M059J (cell line): Measurements from ENCODE around the gene EEF1G. TPM values are rescaled to one million over a fixed set of nuclear protein-coding genes. Genes with fewer than 3 reads are reported as not detected.
A peak's percentile ranks its signal among the peaks of the same experiment; 100 is the strongest.
"Not testable (repeated sequence)": the region's sequence is repeated elsewhere in the genome, so short reads cannot be mapped to it uniquely, and the experiment has no call there.

Experiments
- DNase-seq: peaks from one replicate; pipeline ENCODE4 v3.0.0-alpha.2; 2012; ENCODE audit warnings: low read depth
- total RNA-seq: library from RNA; depleted of rRNA; stranded (reverse); fragments of >200 nt; shearing (Covaris generic); gene quantifications from 2 replicates; pipeline ENCODE4 v1.2.3, GENCODE V29; 2014

The EEF1G gene
- total RNA-seq, 1 experiment from 2014 or later = 974 TPM

DNA sequence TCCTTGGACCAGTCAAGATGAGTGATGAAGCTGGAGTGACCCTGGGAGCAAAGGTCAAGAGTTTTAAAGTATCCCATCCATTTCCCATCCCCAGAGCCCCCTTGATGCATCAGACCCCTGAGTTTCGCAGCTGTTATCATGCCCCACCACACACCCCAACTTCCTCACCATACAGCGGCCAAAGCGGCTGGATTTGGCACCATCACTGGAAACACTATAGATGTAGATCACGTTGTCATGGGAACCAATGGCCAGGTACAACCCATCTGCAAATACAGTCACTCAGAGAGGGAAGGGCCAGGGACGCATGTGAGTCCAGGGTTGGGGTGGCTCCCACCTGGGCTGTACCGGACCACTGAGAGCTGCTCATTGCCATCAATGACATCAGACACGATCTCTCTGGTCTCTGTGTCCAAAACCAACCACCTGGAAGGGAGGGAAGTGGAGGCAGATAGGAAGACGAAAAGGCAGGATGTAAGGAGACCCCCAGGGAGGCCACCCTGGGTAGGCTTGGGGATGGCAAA is 30.1 kb upstream of the EEF1G start:
- no peak for DNase-seq

DNA sequence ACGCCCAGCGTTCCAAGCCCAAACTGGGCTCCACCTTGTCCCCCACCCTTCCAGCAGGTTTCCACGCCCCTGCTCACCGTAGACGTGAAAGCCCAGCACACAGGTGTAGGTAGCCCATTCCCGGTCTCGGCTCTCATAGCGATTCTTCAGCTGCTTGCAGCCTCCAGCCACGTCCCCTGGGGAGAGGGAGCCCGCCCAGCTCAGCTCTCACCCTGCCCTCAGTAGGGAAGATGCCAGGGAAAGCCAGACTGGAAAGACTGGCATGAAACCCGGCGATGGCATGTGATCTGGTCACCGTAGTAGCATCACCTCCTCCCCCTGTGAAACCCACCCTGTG is 29.3 kb upstream of the EEF1G start:
- no peak for DNase-seq

DNA sequence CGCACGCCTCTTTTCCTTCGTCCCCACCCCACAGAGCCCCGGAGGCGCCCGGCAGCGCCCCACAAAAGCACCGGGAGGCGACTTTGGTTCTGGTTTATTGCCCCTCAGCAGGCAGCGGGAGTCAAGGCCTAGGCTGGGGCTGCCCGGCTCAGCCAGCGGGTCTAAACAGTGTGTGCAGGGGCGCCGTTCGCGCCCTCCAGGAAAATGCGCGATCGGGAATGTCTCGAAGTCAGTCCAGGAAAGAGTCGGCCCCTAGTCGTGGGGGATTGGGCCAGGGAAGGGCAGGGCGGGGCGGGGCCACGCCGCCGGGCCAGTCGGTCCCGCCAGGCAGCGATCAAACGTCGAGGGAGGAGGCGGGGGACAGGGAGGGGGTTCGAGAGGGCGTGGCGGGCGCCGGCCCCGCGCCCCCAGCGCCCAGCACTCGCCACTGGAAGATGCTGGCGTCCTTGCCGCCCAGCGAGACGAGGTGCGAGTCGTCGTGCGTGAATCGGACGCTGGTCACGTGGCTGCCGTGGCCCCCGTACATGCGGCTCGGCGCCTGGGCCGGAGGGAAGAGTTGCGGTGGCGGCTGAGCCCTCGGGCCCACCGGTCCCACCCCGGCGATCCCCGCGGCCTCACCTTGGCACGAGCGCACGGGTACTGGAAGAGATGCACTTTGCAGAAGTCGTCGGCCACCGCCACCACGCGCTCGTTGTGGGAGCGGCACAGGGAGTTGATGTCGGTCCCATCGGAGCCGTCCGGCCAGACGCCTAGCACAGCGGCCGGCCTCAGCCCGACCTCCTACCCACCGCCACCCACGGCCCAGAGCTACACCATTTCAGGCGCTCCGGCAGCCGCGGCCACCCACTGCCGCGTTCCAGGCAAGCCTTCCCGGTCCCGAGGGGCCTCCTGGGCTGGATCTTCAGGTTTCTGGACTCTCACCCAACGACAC is 28.7 kb upstream of the EEF1G start:
- no peak for DNase-seq

DNA sequence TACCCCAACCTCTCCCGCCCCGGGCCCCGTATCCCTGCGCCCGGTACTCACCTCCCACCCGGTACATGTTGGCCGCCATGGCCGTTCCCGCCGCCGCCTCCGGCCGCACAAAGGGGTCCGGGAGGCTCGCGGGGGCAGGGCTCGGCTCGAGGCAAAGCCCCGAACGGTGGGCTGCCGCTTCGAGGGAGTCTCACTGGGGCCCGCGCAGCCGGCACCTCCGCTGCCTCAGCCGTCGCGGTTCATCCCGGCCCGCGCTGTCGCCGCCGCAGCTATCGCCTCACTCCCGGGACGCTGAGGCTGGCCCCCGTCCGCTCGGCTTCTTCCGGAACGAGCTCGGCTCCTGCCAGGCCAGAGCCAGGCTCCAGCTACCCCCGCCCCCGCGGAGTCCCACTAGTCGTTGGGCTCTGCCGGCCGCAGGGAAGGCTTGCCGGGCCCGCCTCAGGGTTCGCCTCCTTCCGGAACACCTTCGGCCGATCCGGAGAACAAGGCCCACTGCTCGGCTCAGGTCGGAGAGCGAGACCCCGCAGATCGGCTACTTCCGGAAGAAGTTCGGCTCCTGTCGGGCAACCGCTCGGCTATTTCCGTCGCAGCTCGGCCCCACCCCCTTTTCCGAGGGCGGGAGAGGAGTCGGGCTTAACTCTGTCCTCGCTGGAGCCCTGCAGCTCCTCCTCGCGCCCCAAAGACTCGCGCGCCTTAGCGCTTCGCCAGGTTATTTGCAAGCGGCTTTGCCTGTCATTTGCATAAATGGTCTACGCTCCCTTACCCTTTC is 27.9 kb upstream of the EEF1G start, which contains the start of gene MTA2:
Gene MTA2, minus strand, starts transcription at position 494 of the 769 bp plus-strand sequence. Its CDS starts 415 bp downstream, at position 79.
- DNase-seq = peak; percentile 97

DNA sequence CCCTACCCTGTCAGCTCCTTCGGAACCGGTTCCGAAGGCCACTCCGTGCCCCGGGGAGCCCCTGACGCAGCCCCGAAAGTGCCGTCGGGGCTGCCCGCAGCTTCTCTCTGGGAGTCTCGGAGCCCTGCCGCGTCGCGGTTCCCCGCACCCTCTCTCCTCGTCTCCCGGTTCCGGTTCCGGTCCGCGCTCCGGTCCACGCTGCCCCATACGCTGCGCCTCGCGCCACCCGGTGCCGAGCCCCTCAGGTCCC is 27.4 kb upstream of the EEF1G start:
- peak; percentile 42 for DNase-seq

DNA sequence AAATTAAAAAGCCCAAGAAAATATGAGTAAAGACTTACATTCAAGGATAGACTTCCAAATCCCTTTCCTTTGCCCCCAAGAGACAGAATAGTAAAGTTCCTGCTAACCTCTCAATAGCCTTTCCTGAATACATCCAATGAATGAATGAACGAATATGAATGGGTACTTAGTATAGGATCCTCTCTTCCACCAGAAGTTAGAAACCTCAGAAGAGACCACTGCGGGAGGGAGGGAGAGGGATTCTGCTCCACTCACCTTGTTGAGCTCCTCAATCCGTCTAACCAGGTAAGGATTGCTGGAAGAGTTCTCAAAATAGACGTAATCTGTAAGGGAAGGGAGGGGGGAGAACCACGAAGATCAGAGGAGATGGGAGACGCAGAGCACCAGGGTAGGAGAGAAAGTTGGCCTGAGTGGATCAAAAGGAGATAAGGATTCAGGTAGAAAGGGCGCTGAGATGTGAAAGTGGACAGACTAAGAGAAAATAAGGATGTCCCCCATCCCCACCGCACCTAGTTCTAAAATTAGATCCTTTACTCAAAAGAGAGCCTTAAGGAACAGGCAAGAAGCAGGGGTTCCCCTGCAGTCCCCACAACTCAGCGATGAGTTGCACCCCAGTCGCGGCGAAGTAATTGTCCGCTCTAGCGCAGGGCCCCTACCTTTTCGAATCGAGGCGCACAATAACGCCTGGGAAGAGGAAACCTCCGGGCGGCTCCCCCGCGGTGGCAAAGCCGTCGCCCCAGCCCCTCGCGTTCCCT is 26.9 kb upstream of the EEF1G start:
- no peak for DNase-seq

DNA sequence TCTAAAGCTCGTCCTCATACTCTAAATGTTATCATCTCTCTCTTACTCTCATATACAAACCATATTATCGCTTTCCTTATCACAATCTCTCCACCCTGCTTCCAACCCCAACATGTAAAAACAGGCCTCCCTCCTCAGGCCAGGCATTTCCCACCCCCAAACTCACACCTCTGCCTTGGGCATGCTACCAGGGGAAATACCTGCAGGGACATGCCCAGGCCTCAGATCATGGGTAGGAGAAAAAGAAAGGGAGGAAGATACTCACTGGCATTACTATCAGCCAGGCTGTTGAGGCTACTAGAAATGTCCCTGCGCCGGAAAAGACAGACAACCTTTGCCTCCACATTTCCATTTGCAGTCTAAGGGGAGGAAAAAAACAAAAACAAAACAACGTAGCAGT is 26.2 kb upstream of the EEF1G start:
- no peak for DNase-seq

DNA sequence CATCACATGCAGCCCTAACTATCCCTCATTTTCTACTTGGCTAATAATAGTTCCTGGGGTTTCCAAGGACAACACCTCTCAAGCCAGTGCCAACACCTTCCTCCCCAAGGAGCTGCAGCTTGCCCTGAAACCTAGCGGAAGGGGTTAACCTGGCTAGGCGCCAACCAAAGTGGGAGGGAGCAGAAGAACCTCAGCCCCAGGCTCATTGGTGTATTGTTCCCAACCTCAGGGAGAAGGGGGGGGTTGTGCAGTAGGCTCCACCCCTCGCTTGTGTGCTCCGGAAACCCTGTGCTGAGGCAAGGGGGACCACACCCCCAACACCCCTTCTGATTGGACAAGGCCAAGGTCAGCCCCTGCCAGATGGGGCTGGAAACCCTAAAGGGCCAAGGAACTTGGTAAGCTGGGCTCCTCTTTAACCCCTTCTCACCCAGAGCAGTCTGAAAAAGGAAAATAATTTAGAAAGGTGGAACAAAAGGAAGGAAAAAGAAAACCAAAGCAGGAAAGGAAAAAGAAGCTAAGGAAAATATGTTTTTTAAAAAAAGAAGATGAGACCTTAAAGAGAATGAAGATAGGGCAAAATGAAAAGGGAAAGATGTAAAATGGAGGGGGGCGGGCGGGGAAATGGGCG is 25.5 kb upstream of the EEF1G start:
- DNase-seq = peak; percentile 77

DNA sequence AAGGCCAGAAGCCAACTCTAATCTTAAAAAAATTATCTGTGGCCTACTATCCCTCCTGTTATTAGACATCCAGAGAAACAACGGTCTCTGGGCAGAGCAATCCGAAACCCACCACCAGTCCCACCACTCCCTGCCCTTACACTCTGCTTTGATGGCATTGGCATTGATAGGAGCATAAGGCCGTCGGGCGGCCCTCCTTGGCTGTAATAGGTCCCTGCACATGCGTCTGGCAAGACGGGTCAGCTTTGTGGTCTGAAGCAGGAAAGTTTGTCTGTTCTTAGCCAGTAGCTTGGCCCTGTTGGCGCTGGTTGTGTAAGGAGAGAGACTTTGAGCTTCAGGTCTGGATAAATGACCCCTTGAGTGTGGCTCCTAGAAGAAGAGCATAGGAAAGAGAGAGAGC is 21.4 kb upstream of the EEF1G start:
- no peak for DNase-seq

DNA sequence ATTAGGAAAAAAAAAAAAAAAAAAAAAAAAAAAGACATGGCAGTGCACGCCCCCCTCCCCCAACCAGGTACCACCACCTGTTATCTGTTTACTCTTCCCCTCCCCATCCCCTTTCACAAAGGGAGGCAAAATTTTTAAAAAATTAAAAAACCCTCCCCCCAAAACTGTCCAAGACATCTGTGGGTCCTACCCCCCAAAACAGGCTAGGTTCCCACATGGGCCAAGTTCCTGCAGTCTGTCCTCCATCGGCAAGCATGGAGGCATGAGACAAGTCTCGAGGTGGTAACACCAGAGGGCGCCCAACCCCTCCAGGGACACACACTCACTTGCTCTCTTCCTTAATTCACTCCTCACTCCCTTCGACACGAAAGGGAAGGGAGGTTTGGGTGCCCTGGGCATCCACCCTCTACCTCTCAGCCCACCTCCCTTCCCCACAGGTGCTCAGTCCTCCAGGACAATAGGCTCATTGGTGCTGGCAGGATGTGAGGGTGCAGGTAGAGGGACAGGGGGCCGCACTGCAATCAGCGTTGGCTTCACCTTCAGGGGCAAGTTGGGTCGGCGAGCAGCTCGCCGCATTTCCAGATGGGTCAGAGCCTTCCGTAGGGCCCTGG is 19.8 kb upstream of the EEF1G start:
- DNase-seq = peak; percentile 81

DNA sequence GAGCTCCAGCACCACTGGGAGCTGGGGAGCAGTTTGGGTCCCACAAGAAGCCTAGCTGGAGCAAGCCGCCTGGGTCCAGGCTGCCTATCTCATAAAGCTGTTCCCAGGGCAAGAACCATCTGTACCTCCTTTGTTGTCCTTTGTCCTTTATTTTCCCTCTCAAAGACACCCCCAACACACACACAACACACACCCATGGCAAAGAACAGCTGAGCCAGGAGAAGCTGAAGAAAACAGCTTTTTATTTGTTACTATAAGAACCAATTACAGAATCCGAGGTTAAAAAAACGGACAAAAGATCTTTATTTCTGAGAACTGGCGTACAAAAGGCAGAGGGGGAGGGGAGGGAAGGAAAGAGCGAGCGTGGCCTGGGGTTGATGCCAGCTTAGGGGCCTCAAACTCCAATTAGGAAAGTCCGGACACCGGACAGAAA is 19.3 kb upstream of the EEF1G start:
- DNase-seq = no peak

DNA sequence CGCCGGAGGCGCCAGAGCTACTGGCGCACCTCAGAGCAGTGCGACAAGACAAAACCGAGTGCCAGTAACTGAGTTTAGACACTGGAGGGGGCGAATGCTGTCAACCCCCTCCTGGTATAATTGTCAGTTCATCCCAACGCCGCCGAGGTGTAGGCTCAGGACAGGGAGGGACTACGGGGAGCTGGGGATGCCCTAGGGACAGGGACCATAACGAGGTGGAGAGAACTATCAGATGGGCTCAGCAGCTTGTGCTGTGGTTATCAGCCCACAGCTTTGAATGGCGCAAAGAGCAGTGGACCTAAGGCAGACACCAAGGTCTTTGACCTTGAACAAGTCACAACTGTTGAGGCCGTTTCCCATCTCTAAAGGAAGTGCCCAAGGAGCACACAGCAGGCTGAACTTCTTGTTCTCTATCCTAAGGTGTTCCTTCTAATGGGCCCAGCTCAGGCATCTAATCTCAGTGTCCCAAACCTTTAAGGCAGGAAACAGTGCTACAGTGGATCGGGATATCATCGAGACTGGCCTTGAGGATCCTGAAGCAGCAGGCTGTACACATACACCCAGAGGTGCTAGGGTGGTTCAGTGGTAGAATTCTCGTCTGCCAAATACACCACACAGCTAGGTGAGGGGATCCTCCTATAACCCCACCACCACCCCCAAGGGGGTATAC is 18.6 kb upstream of the EEF1G start:
- DNase-seq = no peak

DNA sequence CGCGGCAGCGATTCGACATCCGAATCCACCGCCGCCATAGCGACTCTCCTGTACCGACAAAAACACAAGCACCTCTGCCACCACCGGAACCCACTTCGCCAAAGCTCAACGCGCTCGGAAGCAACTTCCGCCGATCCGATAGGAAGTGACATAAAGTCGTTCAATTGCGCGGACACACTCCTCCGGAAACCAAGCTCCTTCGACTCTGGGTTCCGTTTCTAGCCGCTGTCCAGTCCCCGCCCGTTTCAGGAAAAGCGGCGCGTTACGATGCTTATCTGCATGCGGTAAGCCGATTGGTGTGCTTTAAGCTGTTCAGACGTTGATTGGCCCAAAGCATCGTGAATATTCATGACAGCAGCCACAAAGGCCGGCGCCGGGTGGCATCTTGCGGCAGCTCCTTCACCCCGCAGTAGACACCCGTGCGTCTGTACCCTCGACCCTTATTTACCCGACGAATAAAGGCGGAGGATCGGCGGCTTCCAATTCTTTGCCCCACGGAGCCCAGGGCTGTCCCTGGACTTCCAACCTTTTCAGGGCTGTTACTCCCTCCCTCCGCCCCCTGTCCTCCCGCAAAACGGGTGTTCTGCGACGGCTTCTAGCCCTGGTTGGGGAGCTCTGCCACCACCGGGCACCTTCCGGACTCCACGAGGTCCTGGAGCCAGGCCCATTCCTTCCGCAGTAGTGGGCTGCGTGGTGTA is 17.9 kb upstream of the EEF1G start, which contains the start of gene TUT1:
Gene TUT1, minus strand, starts transcription at position 76 of the 698 bp plus-strand sequence. Its CDS starts 38 bp downstream, at position 38.
- peak; percentile 99 for DNase-seq

DNA sequence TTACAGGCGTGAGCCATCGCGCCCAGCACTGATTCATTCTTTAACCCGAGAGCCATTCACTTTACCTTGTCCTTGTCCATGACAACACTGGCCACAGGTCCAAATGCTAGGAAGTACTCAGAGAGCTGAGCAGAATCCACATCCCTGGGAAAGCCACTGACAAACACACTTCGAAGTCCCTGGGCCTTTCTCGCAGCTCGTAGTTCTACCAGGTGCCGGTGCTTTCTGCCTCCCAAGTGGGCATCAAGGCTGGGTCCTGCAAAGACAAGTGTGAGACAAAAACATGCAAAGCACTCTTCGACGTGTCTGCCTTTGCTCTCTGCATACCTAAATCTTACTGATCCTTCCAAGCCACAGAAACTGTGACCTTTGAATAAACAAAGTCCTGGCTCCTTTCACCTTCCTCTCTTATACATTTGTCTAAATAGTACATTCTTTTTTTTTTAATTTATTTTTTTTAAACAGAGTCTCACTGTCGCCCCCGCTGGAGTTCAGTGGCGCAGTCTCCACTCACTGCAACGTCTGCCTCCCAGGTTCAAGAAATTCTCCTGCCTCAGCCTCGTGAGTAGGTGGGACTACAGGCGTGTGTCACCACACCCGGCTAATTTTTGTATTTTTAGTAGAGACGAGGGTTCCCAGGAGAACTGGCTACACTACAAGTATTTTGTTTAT is 15.4 kb upstream of the EEF1G start:
- DNase-seq = no peak

DNA sequence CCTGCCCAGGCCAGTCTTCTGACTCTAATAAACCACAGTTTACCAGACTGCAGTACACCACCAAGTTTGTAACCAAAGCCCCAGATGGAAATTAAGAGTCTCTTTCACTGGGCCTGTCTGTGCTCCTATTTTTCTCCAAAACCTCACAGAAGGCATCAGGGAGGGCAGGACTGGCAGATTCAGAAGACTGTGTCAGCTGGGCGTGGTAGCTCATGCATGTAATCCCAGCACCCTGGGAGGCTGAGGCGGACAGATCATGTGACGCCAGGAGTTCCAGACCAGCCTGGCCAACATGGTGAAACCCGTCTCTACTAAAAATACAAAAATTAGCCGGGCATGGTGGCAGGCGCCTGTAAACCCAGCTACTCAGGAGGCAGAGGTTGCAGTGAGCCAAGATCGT is 11.7 kb upstream of the EEF1G start:
- not testable (repeated sequence) for DNase-seq

DNA sequence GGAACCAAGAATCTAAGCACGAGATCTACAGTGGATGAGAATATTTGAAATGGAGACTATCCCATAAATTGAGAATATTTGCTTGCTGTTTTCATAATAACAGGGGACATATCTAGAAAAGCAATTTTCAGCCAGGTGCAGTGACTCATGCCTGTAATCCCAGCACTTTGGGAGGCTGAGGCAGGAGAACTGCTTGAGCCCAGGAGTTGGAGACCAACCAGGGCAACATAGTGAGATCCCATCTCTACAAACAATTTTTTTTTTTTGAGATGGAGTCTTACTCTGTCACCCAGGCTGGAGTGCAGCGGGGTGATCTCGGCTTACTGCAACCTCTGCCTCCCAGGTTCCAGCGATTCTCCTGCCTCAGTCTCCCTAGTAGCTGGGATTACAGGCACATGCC is 8.0 kb upstream of the EEF1G start:
- DNase-seq = not testable (repeated sequence)

DNA sequence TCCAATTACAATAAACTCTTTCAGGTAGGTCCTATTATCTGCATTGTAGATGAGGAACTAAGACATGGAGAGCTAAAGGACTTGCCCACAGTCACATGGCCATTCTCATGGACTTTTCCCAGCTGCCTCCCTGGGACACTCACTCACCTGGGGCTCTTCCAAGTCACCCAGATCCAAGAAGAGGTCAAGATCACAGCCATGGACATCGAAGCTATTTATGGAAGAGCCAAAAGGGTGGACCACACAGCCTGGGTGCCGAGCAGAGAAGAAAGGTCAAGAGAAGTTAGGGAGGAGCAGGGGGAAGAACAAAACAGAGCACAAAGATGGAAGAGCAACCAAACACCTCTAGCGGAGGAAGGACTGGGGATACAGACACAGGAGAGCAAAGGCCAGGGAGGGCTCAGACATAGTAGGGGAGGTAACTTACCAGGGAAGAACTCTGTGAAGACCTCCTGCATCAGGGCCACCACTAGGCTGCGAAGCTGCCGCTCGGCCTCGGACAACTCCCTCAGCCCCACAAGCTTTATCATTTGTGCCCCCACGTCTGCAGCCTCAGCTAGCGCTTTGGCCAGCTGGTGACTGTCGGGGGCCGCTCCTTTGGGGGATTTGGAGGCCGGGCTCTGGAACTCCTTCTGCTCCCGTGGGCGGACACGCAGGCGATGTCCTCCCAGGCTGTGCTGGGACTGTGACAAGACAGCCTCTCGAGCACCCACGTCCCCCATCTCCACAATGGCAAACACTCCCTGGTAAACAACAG is 7.4 kb upstream of the EEF1G start:
- no peak for DNase-seq

DNA sequence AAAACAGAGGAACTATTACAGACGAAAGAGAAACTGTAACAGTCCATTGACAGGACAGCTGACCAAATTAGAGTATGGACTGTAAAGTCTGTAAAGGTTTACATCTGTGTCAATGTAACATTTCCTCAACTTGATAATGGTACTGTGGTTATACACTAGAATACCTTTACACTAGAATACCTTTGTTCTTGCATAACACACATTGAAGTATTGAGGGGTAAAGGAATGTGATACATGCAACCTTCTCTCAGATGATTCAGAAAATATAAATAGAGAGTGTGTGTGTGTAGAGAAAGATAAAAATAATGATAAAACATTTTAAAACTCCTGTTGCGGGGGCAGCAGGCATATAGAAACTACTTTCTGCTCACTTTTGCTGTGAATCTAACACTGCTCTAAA is 5.6 kb upstream of the EEF1G start:
- DNase-seq = no peak

DNA sequence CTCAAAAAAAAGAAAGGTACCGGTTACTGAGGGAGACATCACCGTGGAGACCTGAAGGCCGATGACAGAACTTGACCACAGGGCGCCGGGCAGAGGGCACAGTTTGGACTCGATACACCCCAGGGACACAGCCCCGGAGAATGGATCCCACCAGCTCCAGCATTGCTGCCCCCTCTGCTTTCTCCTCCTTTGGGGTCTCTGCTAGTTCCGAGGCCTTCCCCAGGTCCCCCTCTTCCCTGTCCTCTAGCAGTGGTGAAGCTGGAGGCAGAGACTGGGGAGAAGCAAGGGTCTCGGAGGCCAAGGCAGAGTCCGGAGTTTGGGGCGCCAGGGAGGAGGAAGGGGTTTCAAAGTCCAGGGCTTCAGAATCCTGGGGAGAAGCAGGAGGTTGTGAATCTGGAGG is 4.8 kb upstream of the EEF1G start:
- no peak for DNase-seq
